Measurements from ENCODE around the gene PAMR1. TPM values are rescaled to one million over a fixed set of nuclear protein-coding genes. Genes with fewer than 3 reads are reported as not detected.

The PAMR1 gene
- total RNA-seq, 4 donors from 2014 or later: 2.6 to 15.6 (median 6.0) TPM

DNA sequence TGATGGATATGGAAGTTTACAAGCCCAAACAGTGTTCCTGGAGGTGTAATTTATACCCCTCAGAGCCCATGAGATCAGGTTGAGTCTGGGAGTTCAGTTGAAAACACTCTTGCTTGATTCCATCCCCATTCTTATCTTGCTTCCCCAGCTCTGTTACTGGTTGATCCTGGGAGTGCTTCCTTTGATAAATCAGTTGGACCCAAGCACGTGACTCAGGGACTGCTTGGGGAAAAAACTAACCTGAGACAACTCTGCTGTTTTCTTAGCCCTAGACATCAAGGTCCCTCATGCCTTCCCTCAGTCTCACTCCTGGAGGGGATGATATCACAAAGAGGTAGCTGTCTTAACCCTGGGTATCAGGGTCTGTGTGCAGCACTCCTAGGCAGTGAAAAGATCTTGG, 71.1 kb downstream of the PAMR1 start:
- TF ChIP-seq, protein P1, sequence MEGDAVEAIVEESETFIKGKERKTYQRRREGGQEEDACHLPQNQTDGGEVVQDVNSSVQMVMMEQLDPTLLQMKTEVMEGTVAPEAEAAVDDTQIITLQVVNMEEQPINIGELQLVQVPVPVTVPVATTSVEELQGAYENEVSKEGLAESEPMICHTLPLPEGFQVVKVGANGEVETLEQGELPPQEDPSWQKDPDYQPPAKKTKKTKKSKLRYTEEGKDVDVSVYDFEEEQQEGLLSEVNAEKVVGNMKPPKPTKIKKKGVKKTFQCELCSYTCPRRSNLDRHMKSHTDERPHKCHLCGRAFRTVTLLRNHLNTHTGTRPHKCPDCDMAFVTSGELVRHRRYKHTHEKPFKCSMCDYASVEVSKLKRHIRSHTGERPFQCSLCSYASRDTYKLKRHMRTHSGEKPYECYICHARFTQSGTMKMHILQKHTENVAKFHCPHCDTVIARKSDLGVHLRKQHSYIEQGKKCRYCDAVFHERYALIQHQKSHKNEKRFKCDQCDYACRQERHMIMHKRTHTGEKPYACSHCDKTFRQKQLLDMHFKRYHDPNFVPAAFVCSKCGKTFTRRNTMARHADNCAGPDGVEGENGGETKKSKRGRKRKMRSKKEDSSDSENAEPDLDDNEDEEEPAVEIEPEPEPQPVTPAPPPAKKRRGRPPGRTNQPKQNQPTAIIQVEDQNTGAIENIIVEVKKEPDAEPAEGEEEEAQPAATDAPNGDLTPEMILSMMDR (IDR thresholded peaks at IDR 0.05; ENCODE audit: low read depth): no peak

DNA sequence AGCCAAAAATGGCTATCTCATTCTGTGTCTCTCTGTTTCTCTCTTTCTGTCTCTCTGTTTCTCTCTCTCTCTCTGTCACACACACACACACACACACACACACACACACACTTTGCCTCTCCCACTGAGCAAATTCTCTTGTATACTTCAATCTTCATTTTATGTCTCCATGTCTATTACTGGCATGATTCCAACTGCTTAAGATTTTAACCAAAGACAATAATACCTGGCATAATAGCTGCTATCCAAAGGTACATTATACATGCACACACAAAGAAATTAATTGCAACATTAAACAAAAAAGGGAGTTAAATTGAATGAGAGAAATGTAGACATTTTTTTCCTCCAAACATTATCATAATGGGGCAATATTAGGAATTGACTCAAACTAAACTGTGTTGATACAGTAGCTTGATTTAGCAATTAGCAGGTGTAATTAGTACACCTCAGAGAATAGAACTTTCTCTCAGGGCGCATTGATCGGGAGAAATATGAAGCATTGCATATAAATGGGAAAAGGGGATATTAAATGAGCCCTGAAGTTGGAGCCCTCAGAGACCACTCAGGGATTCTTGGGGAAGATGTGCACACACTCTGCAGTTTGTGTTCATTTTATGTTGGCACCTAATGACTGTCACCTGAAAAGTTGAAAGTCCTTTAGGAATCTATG, 88.7 kb downstream of the PAMR1 start:
- TF ChIP-seq, protein P1 (IDR thresholded peaks at IDR 0.05; ENCODE audit: low read depth): no peak

DNA sequence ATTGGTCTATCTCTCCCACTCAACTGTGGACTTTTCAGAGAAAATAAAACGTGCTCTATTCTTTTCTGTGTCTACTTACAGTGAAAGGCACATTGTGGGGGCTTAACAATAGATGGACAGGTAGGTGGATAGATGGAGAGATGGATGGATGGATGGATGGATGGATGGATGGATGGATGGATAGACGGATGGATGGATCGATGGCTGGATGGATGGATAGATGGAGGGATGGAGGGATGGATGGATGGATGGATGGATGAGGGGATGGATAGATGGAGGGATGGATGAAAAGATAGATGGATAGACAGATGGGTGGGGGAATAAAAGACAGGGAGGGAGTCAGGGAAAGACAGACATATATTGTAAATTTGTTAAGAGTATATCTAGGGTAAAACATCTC, 91.8 kb downstream of the PAMR1 start:
- TF ChIP-seq, protein P1 (IDR thresholded peaks at IDR 0.05; ENCODE audit: low read depth): no peak

DNA sequence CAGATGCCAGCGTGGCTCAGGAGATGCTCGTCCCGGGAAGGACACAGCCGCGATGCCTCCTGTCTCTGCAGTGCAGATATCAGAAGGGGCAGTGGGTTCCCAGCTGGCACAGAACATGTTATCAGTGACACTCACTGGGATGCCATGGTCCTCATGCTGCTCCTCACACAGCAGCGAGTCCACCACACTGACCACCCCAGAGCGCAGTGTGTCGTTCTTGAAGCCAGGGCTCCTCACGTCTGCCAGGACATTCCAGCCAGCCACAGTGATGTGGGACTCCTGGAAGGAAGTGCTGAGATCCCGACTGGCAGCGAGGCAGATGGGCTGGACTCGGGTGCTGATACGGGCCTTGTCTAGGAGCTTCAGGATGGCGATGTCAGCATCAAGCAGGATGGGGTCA, 93.0 kb downstream of the PAMR1 start:
- TF ChIP-seq, protein P1 (IDR thresholded peaks at IDR 0.05; ENCODE audit: low read depth): no peak

DNA sequence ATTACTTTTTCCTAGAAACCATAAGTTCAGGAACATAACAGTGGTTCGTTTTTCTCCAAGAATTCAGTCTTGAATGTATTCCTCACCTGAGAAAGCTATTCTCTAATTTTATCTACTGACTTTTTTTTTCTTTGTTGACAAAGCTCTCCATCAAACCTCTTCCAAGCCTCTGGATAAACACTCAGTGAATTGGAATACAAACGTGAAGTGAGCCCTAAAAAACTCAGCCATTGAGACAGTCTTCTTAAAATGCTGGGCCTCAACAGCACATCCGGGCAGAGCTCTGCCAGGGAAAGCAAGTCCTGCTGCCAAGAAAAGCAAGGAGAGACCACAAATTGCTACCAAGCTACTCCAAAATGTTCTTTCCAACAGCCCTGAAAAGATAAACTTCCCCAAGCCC, 98.3 kb downstream of the PAMR1 start:
- TF ChIP-seq, protein P1 (IDR thresholded peaks at IDR 0.05; ENCODE audit: low read depth): no peak

DNA sequence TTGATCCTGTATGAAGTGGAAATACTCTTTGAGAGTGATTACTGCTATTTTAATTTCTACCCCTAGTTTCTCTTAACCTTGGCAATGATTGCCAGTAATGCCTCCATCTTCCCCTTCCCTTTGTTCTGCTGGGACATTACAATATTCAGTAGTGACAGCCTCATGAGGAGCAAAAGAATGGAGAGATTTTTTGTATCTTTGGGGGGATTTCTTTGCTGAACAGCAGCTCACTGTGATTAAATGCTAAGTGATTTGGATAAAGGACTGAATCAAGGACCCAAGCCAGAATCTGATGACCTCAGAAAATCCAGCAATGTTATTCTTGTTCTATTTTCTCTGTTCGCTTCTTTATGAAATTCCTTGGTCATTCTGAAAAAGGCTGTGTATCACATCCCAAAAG, 99.1 kb downstream of the PAMR1 start:
- TF ChIP-seq, protein P1 (IDR thresholded peaks at IDR 0.05; ENCODE audit: low read depth): no peak

DNA sequence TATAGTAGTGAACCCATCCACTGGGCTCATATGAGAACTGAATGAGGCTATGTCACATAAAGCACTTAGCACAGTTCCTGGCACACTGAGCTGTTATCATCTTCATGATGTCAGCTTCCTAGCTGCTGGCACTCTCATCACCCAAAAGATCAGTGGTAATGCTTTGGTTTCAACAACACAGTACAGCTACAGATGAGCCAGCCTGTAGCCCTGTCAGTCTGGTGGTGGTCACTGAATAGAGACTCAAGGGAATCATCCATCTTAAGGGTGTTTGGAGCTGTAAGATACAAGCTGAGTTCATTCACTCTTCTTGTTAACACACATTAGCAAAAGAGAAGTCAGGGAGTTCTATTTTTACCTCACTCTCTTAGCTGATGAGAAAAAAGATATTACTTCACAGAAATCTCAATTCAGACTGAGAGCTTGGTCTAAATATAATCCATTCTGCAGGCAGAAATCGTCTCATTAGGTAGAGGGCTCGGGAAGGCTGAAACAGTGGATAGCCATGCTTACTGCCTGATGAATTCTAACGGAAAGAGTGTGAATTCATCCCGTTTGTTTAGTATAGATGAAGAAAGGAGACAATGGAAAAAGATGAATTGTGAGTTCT, 99.7 kb downstream of the PAMR1 start:
- TF ChIP-seq, protein P1 (IDR thresholded peaks at IDR 0.05; ENCODE audit: low read depth): no peak
